GM12878 (cell line): Measurements from ENCODE around the gene SCARF2. TPM values are rescaled to one million over a fixed set of nuclear protein-coding genes. Genes with fewer than 3 reads are reported as not detected.

Experiments
- ATAC-seq: fragments of 200-7000 bp; cut with Tn5 transposase; 3 replicates; pipeline ENCODE4 v1.9.1; 2020; ENCODE audit warnings: mild to moderate bottlenecking, moderate library complexity
- BruUV-seq: library from RNA; stranded (reverse); fragments of 400-500 nt; replicated peaks from 2 replicates; lab custom pipeline; 2021; lab: Mats Ljungman, UMichigan
- CTCF ChIA-PET: fragments of 300-600 bp; sonication (Branson Sonifier 250); formaldehyde crosslinking; extraction: SDS; loops from one replicate; lab custom pipeline; 2021; ENCODE audit warnings: inconsistent platforms; lab: Yijun Ruan, JAX
- POLR2A ChIA-PET: fragments of 350-600 bp; formaldehyde crosslinking; extraction: SDS; loops from one replicate; lab custom pipeline; 2021; ENCODE audit warnings: inconsistent platforms; lab: Charles Lee
- RAD21 ChIA-PET: fragments of 300-600 bp; sonication (Branson Sonifier 250); formaldehyde crosslinking; loops from one replicate; lab custom pipeline; 2023; ENCODE audit warnings: antibody characterized with exemption; ENCODE audit not compliant: unreplicated experiment; lab: Charles Lee
- SMC1A ChIA-PET: fragments of 300-600 bp; sonication (Branson Sonifier 250); formaldehyde crosslinking; loops from one replicate; lab custom pipeline; 2023; ENCODE audit not compliant: unreplicated experiment, uncharacterized antibody; lab: Charles Lee
- DNase-seq: peaks from one replicate; pipeline ENCODE4 v3.0.0-alpha.2; 2011; ENCODE audit warnings: low read depth, low spot score
- FAIRE-seq: peaks from 3 replicates; lab custom pipeline; 2011; peaks lifted over from hg19 to GRCh38; lab: Jason Lieb, UNC
- H2AFZ ChIP-seq: 2 replicates; pipeline ENCODE4 v1.6.0; 2011; ENCODE audit warnings: low read depth, low read length, control low read depth; ENCODE audit not compliant: control insufficient read depth
- H3K27ac ChIP-seq: 2 replicates; pipeline ENCODE4 v1.5.1; 2011; ENCODE audit warnings: control low read depth; ENCODE audit not compliant: control insufficient read depth, insufficient read depth
- H3K27me3 ChIP-seq, 2 experiments: replicated peaks in 1 of 2; 2 replicates each; pipeline versions ENCODE4 v1.6.0 to v1.6.1; 2011; ENCODE audit warnings: low read length in 1 of 2; ENCODE audit not compliant: control insufficient read depth in 2 of 2, insufficient read depth in 2 of 2
- H3K36me3 ChIP-seq, 2 experiments: 2 replicates each; pipeline ENCODE4 v1.5.1; 2011; ENCODE audit warnings: low read length in 1 of 2; ENCODE audit not compliant: control insufficient read depth in 2 of 2, insufficient read depth in 2 of 2
- H3K4me1 ChIP-seq: 2 replicates; pipeline ENCODE4 v1.6.1; 2011; ENCODE audit warnings: mild to moderate bottlenecking, low read length, moderate library complexity, mixed read lengths; ENCODE audit not compliant: control insufficient read depth, insufficient read depth
- H3K4me2 ChIP-seq: 2 replicates; pipeline ENCODE4 v1.6.0; 2011; ENCODE audit warnings: control low read depth; ENCODE audit not compliant: control insufficient read depth, insufficient read depth
- H3K4me3 ChIP-seq: fragments of 200-600 bp; sonication (generic); 2 replicates; pipeline ENCODE4 v1.5.1; 2016
- H3K79me2 ChIP-seq: 2 replicates; pipeline ENCODE4 v1.6.0; 2011; ENCODE audit warnings: low read length; ENCODE audit not compliant: control insufficient read depth, insufficient read depth
- H3K9ac ChIP-seq: 2 replicates; pipeline ENCODE4 v1.8.0; 2011; ENCODE audit warnings: low read length, control low read depth, mixed read lengths; ENCODE audit not compliant: control insufficient read depth, insufficient read depth
- H3K9me3 ChIP-seq: replicated peaks from 3 replicates; pipeline ENCODE4 v1.5.1; 2011; ENCODE audit warnings: mild to moderate bottlenecking, low read length; ENCODE audit not compliant: control insufficient read depth, insufficient read depth
- H4K20me1 ChIP-seq: 2 replicates; pipeline ENCODE4 v1.6.0; 2011; ENCODE audit not compliant: control insufficient read depth, insufficient read depth
- CEBPB ChIP-seq, 2 experiments: fragments of 150-350 bp in 1 of 2; IDR thresholded peaks; 2 replicates each; pipeline ENCODE4 v1.6.1; 2012 to 2014; ENCODE audit warnings: low read depth in 2 of 2, low read length in 2 of 2, borderline replicate concordance in 1 of 2, inconsistent platforms in 1 of 2
- ETV6 ChIP-seq, 2 experiments: fragments of 450-650 bp in 1 of 2; IDR thresholded peaks in 1 of 2; conservative IDR thresholded peaks in 1 of 2; 2 replicates each; pipeline ENCODE4 v1.6.1; 2014; ENCODE audit warnings: antibody characterized with exemption in 1 of 2, borderline replicate concordance in 1 of 2, low read depth in 1 of 2, mild to moderate bottlenecking in 1 of 2, moderate library complexity in 1 of 2
- FOXM1 ChIP-seq: IDR thresholded peaks from 2 replicates; pipeline ENCODE4 v1.6.1; 2012; ENCODE audit warnings: low read depth, mild to moderate bottlenecking, inconsistent platforms, low read length, moderate library complexity
- HDAC2 ChIP-seq: fragments of 200-600 bp; sonication (generic); IDR thresholded peaks from 2 replicates; pipeline ENCODE4 v1.6.1; 2017
- HDGF ChIP-seq: fragments of 450-650 bp; IDR thresholded peaks from 2 replicates; pipeline ENCODE4 v1.6.1; 2016; ENCODE audit warnings: antibody characterized with exemption
- NFYA ChIP-seq: IDR thresholded peaks from 2 replicates; pipeline ENCODE4 v1.6.1; 2011; ENCODE audit warnings: low read depth, mild to moderate bottlenecking, low read length, improper control_type of control experiment, borderline replicate concordance
- STAT3 ChIP-seq: IDR thresholded peaks from 2 replicates; pipeline ENCODE4 v1.6.1; 2011; ENCODE audit warnings: low read depth, low read length, improper control_type of control experiment
- ZBED1 ChIP-seq: IDR thresholded peaks from 2 replicates; pipeline ENCODE4 v1.6.1; 2016; ENCODE audit warnings: borderline replicate concordance
- WGBS: methylation state at CpG from one replicate; pipeline ENCODE4 v1.1.6; 2016; ENCODE audit warnings: low lambda C conversion rate; ENCODE audit not compliant: insufficient replicate concordance, insufficient coverage; ENCODE audit errors: missing lambda C conversion rate; 5-methylcytosine and 5-hydroxymethylcytosine counted together
- in situ Hi-C: fragments of 300-500 bp; cut with MboI; formaldehyde crosslinking; loops from 9 replicates; pipeline ENCODE4 v1.14.3; 2018; ENCODE audit warnings: mixed read lengths
- intact Hi-C: fragments of 100-400 bp; cut with micrococcal nuclease; formaldehyde crosslinking; loops from one replicate; pipeline ENCODE4 v1.14.2; 2022; ENCODE audit not compliant: unreplicated experiment
- polyA plus RNA-seq, 11 experiments: library from polyadenylated mRNA; depleted of rRNA in 4 of 11; unstranded in 6 of 11; stranded (reverse) in 5 of 11; fragments of >200 nt; fragmentation: Nextera tagmentation in 4 of 11; fragmentation: Illumina TruSeq in 1 of 11; extraction: Ambion mirVana in 4 of 11; extraction: Trizol in 1 of 11; gene quantifications; 1 replicate in 1 of 11; 2 replicates in 10 of 11; pipeline versions ENCODE4 v1.2.1 to v1.2.3, GENCODE V29; 2011 to 2016; ENCODE audit warnings: inconsistent platforms in 2 of 11, missing spikeins in 2 of 11, low read depth in 1 of 11
- total RNA-seq, 4 experiments: library from RNA; depleted of rRNA in 3 of 4; stranded (reverse); fragments of >200 nt in 3 of 4; fragmentation: Illumina TruSeq in 1 of 4; extraction: Trizol in 1 of 4; gene quantifications; 2 replicates each; pipeline versions ENCODE4 v1.2.1 to v1.2.3, GENCODE V29; 2013 to 2021
- TF ChIP-seq, protein P1 (sequence below): IDR thresholded peaks from 2 replicates; pipeline ENCODE4 v1.6.1; 2012; ENCODE audit warnings: mild to moderate bottlenecking, low read depth, low read length
- TF ChIP-seq, protein P2 (sequence below): fragments of 450-650 bp; conservative IDR thresholded peaks from 2 replicates; pipeline ENCODE4 v1.6.1; 2017; ENCODE audit warnings: mild to moderate bottlenecking, moderate library complexity
- TF ChIP-seq, protein P3 (sequence below): IDR thresholded peaks from 2 replicates; pipeline ENCODE4 v1.6.1; 2011; ENCODE audit warnings: borderline replicate concordance, low read depth, mild to moderate bottlenecking, moderate library complexity, mixed read lengths, low read length; ENCODE audit not compliant: insufficient read depth; ENCODE audit errors: extremely low read length
- TF ChIP-seq, protein P4 (sequence below): fragments of 450-650 bp; IDR thresholded peaks from 2 replicates; pipeline ENCODE4 v1.6.1; 2018; ENCODE audit warnings: borderline replicate concordance, mild to moderate bottlenecking; ENCODE audit not compliant: partially characterized antibody

SCARF2 gene
- total and polyA plus RNA-seq, 10 of the 15 experiments (the other 5 are each of a cell fraction or from before 2014, with no cell fraction given), result 0.01 to 0.74 (median 0.17) TPM; not detected in 5

DNA sequence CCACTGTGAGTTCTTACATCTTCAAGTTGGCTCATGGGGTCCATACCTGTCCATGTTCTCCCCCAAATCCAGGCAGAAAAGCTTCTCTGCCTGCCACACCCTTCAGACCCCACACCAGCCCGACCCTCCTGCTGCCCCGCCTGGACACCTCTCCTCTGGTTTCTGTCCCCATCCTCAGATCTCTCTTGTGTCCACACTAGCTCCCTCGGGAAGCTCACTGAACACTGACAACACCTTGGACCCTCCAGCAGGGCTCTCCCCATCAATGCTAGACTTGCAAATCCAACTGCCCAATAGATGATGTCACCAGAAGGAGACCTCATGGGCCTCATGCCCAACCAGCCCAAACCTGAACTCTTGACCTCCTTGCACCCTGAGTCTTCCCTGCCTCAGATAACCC lies 2.9 kb downstream of the SCARF2 start:
- H3K36me3 ChIP-seq, result no peaks in the 10 kb centered on the region
- SMC1A ChIA-PET, result no interaction called here
- intact Hi-C loops (no loop called here), in situ Hi-C loops (no loop called here)
- H3K4me2 ChIP-seq, result no peak overlapping the region
- H2AFZ ChIP-seq, result no peak overlapping the region
- H3K4me1 ChIP-seq, result peaks cover under 1% of the 10 kb centered on the region; the same call in 1 of the 2 replicates
- DNase-seq (no peak), ATAC-seq (no peak), FAIRE-seq (no peak)
- no peaks in the 10 kb centered on the region for H3K79me2 ChIP-seq
- peaks cover 14 to 24% of the 10 kb centered on the region in 2 experiments for H3K27me3 ChIP-seq
- H3K27ac ChIP-seq, result no peak overlapping the region
- CTCF ChIA-PET, result interaction anchor here (1.2 kb wide), 1 partner anchor 19 kb away, joined by 3 read pairs; no protein-coding TSS in a partner anchor
- RAD21 ChIA-PET, result no interaction called here
- no peaks in the 10 kb centered on the region for H3K9me3 ChIP-seq
- H3K4me3 ChIP-seq, result no peak overlapping the region
- 44% methylated on average over 3 of the region's 3 CpGs for WGBS
- BruUV-seq, result no TSS peak
- POLR2A ChIA-PET, result no interaction called here
- H4K20me1 ChIP-seq, result no peaks in the 10 kb centered on the region; the same call in 1 of the 2 replicates
- no peak overlapping the region for H3K9ac ChIP-seq
- TF ChIP-seq, protein P1, sequence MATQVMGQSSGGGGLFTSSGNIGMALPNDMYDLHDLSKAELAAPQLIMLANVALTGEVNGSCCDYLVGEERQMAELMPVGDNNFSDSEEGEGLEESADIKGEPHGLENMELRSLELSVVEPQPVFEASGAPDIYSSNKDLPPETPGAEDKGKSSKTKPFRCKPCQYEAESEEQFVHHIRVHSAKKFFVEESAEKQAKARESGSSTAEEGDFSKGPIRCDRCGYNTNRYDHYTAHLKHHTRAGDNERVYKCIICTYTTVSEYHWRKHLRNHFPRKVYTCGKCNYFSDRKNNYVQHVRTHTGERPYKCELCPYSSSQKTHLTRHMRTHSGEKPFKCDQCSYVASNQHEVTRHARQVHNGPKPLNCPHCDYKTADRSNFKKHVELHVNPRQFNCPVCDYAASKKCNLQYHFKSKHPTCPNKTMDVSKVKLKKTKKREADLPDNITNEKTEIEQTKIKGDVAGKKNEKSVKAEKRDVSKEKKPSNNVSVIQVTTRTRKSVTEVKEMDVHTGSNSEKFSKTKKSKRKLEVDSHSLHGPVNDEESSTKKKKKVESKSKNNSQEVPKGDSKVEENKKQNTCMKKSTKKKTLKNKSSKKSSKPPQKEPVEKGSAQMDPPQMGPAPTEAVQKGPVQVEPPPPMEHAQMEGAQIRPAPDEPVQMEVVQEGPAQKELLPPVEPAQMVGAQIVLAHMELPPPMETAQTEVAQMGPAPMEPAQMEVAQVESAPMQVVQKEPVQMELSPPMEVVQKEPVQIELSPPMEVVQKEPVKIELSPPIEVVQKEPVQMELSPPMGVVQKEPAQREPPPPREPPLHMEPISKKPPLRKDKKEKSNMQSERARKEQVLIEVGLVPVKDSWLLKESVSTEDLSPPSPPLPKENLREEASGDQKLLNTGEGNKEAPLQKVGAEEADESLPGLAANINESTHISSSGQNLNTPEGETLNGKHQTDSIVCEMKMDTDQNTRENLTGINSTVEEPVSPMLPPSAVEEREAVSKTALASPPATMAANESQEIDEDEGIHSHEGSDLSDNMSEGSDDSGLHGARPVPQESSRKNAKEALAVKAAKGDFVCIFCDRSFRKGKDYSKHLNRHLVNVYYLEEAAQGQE, result no peak
- TF ChIP-seq, protein P2, sequence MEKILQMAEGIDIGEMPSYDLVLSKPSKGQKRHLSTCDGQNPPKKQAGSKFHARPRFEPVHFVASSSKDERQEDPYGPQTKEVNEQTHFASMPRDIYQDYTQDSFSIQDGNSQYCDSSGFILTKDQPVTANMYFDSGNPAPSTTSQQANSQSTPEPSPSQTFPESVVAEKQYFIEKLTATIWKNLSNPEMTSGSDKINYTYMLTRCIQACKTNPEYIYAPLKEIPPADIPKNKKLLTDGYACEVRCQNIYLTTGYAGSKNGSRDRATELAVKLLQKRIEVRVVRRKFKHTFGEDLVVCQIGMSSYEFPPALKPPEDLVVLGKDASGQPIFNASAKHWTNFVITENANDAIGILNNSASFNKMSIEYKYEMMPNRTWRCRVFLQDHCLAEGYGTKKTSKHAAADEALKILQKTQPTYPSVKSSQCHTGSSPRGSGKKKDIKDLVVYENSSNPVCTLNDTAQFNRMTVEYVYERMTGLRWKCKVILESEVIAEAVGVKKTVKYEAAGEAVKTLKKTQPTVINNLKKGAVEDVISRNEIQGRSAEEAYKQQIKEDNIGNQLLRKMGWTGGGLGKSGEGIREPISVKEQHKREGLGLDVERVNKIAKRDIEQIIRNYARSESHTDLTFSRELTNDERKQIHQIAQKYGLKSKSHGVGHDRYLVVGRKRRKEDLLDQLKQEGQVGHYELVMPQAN, result no peak
- TF ChIP-seq STAT3, result no peak
- no peak for TF ChIP-seq ETV6 (conservative IDR thresholded peaks at IDR 0.05 in 1 of 2, IDR thresholded peaks at IDR 0.05 in 1 of 2; ENCODE audit: borderline replicate concordance in 1 of 2, low read depth in 1 of 2)
- TF ChIP-seq HDAC2, result no peak
- TF ChIP-seq FOXM1, result no peak
- TF ChIP-seq, protein P3, sequence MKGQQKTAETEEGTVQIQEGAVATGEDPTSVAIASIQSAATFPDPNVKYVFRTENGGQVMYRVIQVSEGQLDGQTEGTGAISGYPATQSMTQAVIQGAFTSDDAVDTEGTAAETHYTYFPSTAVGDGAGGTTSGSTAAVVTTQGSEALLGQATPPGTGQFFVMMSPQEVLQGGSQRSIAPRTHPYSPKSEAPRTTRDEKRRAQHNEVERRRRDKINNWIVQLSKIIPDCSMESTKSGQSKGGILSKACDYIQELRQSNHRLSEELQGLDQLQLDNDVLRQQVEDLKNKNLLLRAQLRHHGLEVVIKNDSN, result no peak
- TF ChIP-seq HDGF, result no peak
- TF ChIP-seq CEBPB (IDR thresholded peaks at IDR 0.05; ENCODE audit: borderline replicate concordance in 1 of 2, low read depth in 2 of 2, low read length in 2 of 2), result no peak
- TF ChIP-seq NFYA, result no peak
- TF ChIP-seq ZBED1, result no peak
- TF ChIP-seq, protein P4, sequence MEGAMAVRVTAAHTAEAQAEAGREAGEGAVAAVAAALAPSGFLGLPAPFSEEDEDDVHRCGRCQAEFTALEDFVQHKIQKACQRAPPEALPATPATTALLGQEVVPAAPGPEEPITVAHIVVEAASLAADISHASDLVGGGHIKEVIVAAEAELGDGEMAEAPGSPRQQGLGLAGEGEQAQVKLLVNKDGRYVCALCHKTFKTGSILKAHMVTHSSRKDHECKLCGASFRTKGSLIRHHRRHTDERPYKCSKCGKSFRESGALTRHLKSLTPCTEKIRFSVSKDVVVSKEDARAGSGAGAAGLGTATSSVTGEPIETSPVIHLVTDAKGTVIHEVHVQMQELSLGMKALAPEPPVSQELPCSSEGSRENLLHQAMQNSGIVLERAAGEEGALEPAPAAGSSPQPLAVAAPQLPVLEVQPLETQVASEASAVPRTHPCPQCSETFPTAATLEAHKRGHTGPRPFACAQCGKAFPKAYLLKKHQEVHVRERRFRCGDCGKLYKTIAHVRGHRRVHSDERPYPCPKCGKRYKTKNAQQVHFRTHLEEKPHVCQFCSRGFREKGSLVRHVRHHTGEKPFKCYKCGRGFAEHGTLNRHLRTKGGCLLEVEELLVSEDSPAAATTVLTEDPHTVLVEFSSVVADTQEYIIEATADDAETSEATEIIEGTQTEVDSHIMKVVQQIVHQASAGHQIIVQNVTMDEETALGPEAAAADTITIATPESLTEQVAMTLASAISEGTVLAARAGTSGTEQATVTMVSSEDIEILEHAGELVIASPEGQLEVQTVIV, result no peak
